ENCODE data around the gene SLC25A30. TPM values are rescaled to one million over a fixed set of nuclear protein-coding genes. Genes with fewer than 3 reads are reported as not detected.

The SLC25A30 gene, protein sequence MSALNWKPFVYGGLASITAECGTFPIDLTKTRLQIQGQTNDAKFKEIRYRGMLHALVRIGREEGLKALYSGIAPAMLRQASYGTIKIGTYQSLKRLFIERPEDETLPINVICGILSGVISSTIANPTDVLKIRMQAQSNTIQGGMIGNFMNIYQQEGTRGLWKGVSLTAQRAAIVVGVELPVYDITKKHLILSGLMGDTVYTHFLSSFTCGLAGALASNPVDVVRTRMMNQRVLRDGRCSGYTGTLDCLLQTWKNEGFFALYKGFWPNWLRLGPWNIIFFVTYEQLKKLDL
- total RNA-seq, result 10 to 100 TPM; 18.6 to 19.6 TPM

DNA sequence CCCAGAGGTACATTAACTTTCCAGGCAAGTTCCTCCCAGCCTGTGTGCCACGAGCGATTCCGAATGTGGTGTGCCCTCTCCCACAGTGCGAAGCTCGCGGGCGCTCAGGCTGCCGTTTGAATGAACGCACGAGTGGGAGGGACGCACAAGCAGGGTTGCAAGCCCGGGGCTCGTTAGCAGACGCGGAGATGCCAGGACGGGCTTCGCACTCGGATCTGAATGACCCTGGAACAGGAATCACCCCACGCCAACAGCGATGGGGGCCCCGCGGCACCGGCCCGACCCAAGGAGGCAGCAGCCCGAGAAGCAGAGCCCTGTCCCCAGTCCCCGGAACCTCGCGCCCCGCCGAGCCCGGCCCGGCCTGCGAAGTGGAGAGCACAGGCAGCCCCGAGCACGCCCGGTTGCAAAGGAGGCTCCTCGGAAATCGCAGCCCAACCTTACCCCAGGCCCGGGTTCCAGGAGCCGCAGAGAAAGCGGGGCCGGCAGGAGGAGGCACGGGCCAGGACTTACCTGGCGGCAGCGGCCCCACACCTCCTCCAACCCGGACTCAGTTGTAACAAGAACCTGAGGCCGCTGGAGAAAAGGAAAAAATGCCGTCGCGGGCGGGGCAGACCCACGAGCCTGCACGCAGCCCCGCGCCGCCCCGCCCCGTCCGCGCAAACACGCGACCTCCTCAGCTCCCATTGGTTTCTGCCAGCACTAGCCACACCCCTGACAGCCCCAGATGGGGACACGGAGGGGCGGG is at the start of gene SLC25A30:
SLC25A30 (minus strand) TSS at position 584 of the 745 bp plus-strand sequence. CDS start 6,948 bp downstream, outside the sequence.
- ATAC-seq (ENCODE audit: low read depth) (peak; percentile 91), DNase-seq (peak; percentile 92)
- peaks cover 4% of the 10 kb centered on the region for H3K4me1 Mint-ChIP-seq
- no peaks in the 10 kb centered on the region for H3K36me3 Mint-ChIP-seq
- H3K4me3 Mint-ChIP-seq, result peak within 1 kb of the TSS; percentile 96
- H3K27ac Mint-ChIP-seq, result peak within 1 kb of the TSS; percentile 94
- H3K9me3 Mint-ChIP-seq, result no peaks in the 10 kb centered on the region
- POLR2A ChIA-PET, result interaction anchor here (0.6 to 3.1 kb wide), 12 partner anchors 8 to 161 kb away, joined by 3 to 17 read pairs (median 4); partner anchors contain the start of genes COG3 and TPT1
- H3K27me3 Mint-ChIP-seq, result peaks cover 2% of the 10 kb centered on the region

DNA sequence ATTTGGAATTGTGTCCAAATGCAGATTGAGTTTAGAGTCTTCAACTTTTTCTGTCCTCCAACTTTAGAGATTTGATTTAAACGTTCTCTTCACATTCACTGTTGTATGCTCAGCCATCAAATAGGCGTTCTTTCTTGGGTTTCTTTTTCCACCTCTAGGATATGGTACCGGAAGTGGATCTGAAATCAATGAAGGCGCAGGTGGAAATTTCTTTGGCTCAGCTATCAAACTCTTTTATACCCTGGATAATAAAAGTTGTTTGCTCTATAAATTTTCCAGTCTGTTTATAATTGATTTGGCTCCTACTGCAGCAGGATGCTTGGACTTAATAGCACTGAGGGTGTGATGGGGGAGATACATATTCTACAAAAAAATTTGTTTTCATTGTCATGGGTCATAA is 48.2 kb upstream of the SLC25A30 start:
- DNase-seq, result no peak
- Mint-ChIP-seq H3K4me1 (peaks cover 37% of the 10 kb centered on the region), H3K27ac (peak overlapping the region; percentile 53), H3K27me3 (no peaks in the 10 kb centered on the region), H3K4me3 (peak overlapping the region; percentile 89), H3K9me3 (peaks cover 1% of the 10 kb centered on the region), H3K36me3 (peaks cover 13% of the 10 kb centered on the region)
- no peak for ATAC-seq (ENCODE audit: low read depth)
- POLR2A ChIA-PET, result no interaction called here

DNA sequence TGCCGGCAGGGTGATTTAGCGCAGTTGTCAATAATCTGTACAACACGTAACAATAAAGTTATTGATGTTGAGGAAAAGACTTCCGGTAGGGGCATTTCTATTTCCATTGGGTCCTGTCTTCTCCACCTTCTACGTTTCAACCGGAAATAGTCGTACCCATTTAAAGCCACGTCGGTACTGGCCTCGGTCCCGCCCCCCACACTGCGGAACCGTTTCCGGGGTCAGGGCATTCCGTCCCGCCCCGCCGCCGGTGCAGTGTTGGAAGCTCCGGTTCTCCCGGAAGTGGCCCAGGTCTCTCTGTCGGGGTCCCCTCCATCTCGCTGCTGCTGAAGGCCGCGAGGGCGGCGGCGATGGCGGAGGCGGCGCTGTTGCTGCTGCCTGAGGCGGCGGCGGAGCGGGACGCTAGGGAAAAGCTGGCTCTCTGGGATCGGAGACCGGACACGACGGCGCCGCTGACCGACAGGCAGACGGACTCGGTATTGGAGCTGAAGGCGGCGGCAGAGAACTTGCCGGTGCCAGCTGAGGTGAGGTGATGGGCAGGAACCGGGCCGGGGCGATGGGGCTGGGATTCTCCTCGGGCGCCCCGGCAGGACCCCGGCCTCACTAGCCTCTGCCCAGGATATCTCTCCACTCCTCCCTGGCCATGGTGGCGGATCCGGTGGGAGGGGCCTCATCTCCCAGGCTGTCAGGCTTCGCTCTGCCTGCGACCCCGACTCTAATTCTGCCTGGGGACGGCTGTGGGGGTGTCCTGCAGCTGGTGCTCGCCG is 46.7 kb upstream of the SLC25A30 start, which contains the start of gene COG3:
COG3 (plus strand) TSS at position 253 of the 767 bp plus-strand sequence; CDS start at position 351, 98 bp downstream.
- Mint-ChIP-seq H3K36me3 (peaks cover 5% of the 10 kb centered on the region), H3K27ac (peak within 1 kb of the TSS; percentile 89), H3K4me3 (peak within 1 kb of the TSS; percentile 89), H3K27me3 (no peaks in the 10 kb centered on the region), H3K4me1 (peaks cover 34% of the 10 kb centered on the region), H3K9me3 (peaks cover under 1% of the 10 kb centered on the region)
- DNase-seq, result peak; percentile 93
- ATAC-seq (ENCODE audit: low read depth), result peak; percentile 96
- POLR2A ChIA-PET, result interaction anchor here (0.5 to 1.8 kb wide), 12 partner anchors 9 to 717 kb away, joined by 3 to 12 read pairs (median 4); partner anchors contain the start of genes LCP1, SLC25A30 and TPT1

DNA sequence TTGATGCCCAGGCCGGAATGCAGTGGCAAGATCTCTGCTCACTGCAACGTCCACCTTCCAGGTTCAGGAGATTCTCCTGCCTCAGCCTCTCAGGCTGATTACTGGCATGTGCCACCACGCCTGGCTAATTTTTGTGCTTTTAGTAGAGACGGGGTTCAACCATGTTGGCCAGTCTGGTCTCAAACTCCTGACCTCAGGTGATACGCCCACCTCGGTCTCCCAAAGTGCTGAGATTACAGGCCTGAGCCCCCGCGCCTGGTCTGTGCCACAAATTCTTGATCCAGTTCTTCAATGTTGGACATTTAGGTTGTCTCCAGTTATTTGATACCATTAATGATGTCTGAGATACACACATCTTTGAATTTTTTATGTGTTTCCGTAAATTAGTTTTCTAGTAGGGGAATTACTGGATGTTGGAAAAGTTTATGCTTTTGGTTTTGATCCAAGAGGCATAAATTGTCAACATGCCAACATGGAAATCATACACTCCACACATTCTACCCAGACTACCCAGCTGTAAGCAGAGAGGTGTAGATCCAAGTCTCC is 46.0 kb upstream of the SLC25A30 start:
- H3K4me3 Mint-ChIP-seq, result peak overlapping the region; percentile 89
- H3K9me3 Mint-ChIP-seq, result peaks cover 4% of the 10 kb centered on the region
- H3K4me1 Mint-ChIP-seq, result peaks cover 33% of the 10 kb centered on the region
- no peaks in the 10 kb centered on the region for H3K27me3 Mint-ChIP-seq
- ATAC-seq (ENCODE audit: low read depth), result no peak
- POLR2A ChIA-PET, result interaction anchor here (0.5 to 1.8 kb wide), 11 partner anchors 10 to 718 kb away, joined by 3 to 12 read pairs (median 4); partner anchors contain the start of genes LCP1, SLC25A30 and TPT1
- peaks cover 5% of the 10 kb centered on the region for H3K36me3 Mint-ChIP-seq
- peak overlapping the region; percentile 89 for H3K27ac Mint-ChIP-seq
- peak; percentile 33 for DNase-seq

DNA sequence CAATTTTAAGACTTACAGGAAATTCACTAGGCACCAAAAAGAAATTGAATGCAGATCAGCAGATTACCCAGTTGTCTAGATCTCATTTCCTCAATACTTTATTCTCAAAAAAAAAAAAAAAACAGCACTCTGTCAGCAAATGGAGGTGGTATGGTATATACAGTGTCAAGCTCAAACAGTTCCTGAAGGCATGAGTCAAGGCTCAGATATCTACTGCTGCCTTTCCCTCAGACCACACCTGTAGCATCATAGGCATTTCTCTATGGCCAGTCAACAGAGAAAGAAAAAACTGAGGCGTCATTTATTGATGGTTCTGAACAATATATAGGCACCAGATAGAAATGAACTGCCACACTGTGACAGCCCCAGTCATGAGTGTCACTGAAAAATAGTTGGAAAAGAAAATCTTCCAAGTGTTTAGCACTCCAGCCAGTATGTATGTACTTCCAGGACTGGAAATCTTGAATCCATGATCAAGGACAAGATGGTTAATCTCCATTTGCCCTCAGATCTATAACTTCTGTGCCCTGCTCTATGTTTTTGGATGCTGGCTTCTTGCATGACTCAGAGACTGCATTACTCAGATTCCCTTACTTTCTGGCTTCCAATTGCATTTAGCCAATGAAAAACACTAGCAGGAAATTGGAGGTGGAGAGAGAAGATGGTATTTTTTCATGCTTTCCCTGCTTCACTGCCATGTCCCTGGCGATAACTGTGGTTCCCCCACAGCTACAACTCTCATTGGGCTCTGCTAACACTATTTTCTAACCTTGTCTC is 38.2 kb upstream of the SLC25A30 start:
- POLR2A ChIA-PET, result no interaction called here
- no peak overlapping the region for H3K27ac Mint-ChIP-seq
- no peaks in the 10 kb centered on the region for H3K27me3 Mint-ChIP-seq
- ATAC-seq (ENCODE audit: low read depth) (no peak), DNase-seq (no peak)
- peaks cover 5% of the 10 kb centered on the region for H3K36me3 Mint-ChIP-seq
- no peak overlapping the region for H3K4me3 Mint-ChIP-seq
- no peaks in the 10 kb centered on the region for H3K4me1 Mint-ChIP-seq
- H3K9me3 Mint-ChIP-seq, result peaks cover 23% of the 10 kb centered on the region

DNA sequence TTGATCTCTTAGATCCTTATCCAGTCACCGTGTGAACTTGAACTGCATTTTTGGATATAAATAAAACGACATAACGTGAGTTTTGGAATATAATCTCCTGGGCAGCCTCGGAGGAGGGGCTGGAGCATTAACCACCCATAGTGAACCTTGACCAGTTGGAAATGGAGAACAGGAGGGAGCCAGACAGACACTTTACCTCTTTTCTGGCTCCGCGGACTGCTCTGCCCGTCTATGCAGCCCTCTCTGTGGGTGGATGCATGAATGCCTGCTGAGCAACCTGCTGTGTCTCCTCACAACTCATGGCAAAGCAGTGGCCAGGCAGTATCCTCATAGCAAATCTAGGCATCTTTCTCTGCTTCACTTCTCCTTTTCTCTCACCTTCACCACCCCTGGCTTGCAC is 36.0 kb upstream of the SLC25A30 start:
- DNase-seq (no peak), ATAC-seq (ENCODE audit: low read depth) (no peak)
- H3K4me3 Mint-ChIP-seq, result no peak overlapping the region
- H3K27me3 Mint-ChIP-seq, result peaks cover 5% of the 10 kb centered on the region
- POLR2A ChIA-PET, result no interaction called here
- H3K27ac Mint-ChIP-seq, result no peak overlapping the region
- no peaks in the 10 kb centered on the region for H3K4me1 Mint-ChIP-seq
- H3K36me3 Mint-ChIP-seq, result peaks cover 5% of the 10 kb centered on the region
- peaks cover 19% of the 10 kb centered on the region for H3K9me3 Mint-ChIP-seq

DNA sequence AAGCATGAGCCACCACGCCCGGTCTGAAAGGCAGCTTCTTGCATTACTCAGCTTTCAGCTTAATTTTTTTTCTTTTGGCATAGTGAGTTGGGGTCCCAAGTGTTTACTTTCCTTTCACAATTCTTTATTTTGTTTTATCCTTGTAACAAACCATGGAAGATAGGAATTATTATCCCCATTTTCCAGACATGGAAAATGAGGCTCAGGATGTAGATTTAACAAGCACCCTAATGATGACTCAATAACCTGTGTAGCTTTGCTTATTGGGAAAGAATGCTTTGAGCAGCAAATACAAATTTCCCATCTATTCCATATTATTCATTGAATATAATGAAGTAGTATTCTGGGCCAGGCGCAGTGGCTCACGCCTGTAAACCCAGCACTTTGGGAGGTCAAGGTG is 33.1 kb upstream of the SLC25A30 start:
- peaks cover 14% of the 10 kb centered on the region for H3K27me3 Mint-ChIP-seq
- H3K9me3 Mint-ChIP-seq, result peaks cover 4% of the 10 kb centered on the region
- ATAC-seq (ENCODE audit: low read depth) (no peak), DNase-seq (no peak)
- H3K4me3 Mint-ChIP-seq, result no peak overlapping the region
- no peak overlapping the region for H3K27ac Mint-ChIP-seq
- no peaks in the 10 kb centered on the region for H3K36me3 Mint-ChIP-seq
- H3K4me1 Mint-ChIP-seq, result no peaks in the 10 kb centered on the region
- POLR2A ChIA-PET, result no interaction called here

DNA sequence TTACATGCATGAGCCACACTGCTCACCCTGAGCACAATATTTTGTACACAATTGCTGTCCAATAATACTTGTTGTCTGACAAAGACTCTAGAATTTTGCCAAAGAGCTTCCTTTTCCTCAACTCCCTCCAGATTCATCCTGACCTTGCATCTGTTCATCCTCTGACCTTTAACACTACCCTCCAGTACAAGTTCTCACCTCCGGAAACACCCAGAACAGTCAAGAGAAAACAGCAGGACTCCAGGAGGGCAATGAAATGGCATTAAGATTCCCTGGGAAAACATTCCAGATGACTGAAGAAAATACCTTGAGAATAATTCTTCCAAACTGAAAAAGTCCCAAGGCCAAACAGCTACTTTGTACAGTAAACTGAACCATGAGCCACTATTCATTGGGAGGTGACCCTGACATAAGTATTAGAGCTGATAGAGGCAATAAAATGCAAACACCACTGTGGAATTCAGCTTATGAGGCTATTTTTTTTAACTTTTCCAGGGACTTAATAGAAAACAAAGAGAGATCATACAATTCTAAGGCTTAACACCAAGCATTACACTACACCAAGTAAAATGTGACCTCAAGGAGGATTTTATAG is 30.9 kb upstream of the SLC25A30 start:
- ATAC-seq (ENCODE audit: low read depth) (no peak), DNase-seq (no peak)
- POLR2A ChIA-PET, result no interaction called here
- H3K27ac Mint-ChIP-seq, result no peak overlapping the region
- no peaks in the 10 kb centered on the region for H3K4me1 Mint-ChIP-seq
- H3K4me3 Mint-ChIP-seq, result no peak overlapping the region
- H3K9me3 Mint-ChIP-seq, result no peaks in the 10 kb centered on the region
- peaks cover 18% of the 10 kb centered on the region for H3K27me3 Mint-ChIP-seq
- no peaks in the 10 kb centered on the region for H3K36me3 Mint-ChIP-seq

DNA sequence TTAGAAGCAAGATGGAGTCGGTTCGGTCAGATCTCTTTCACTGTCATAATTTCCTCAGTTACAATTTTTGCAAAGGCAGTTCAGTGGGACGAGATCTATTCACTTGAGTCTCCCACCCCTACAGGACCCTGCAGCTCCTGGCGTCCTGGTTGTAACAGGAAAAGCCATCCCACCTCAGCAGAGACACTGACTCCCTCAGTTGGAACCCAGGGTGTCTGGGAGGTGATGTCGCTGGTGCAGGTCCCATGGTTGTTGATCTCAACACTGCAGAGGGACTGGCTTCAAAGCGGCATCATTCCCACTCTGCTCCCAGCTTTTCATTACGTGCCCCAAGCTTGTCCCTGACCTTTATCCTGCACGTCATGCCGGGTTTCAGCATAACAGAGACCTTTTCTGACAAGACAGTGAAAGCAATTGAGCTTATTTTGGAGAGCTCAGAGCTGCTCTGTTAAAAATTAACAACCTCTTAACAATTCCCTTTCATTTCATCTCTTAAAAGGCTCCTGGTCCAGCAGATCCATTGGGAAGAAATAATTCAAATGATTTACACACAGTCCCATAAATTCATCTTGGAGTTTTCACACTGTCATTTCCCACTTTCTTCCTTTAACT is 29.0 kb upstream of the SLC25A30 start:
- Mint-ChIP-seq H3K9me3 (no peaks in the 10 kb centered on the region), H3K27me3 (peaks cover 18% of the 10 kb centered on the region), H3K27ac (no peak overlapping the region), H3K36me3 (no peaks in the 10 kb centered on the region), H3K4me1 (no peaks in the 10 kb centered on the region), H3K4me3 (no peak overlapping the region)
- ATAC-seq (ENCODE audit: low read depth), result no peak
- POLR2A ChIA-PET, result no interaction called here
- no peak for DNase-seq

DNA sequence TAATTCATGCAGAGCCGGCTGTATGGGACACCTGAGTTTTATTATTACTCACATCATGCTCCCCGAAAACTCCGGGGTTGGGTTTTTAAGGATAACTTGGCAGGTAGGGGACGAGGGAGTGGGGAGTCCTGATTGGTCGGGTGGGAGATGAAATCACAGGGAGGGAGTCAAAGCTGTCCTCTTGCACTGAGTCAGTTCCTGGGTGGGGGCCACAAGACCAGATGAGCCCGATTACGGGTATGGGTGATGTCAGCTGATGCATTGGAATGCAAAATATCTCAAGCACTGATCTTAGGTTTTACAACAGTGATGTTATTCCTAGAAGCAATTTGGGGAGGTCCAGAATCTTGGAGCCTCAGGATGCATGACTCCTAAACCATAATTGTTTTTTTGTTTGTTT is 28.0 kb upstream of the SLC25A30 start:
- no peak overlapping the region for H3K4me3 Mint-ChIP-seq
- POLR2A ChIA-PET, result no interaction called here
- no peak for ATAC-seq (ENCODE audit: low read depth)
- H3K27me3 Mint-ChIP-seq, result peaks cover 18% of the 10 kb centered on the region
- peaks cover 10% of the 10 kb centered on the region for H3K4me1 Mint-ChIP-seq
- no peaks in the 10 kb centered on the region for H3K9me3 Mint-ChIP-seq
- no peak overlapping the region for H3K27ac Mint-ChIP-seq
- no peaks in the 10 kb centered on the region for H3K36me3 Mint-ChIP-seq
- no peak for DNase-seq

DNA sequence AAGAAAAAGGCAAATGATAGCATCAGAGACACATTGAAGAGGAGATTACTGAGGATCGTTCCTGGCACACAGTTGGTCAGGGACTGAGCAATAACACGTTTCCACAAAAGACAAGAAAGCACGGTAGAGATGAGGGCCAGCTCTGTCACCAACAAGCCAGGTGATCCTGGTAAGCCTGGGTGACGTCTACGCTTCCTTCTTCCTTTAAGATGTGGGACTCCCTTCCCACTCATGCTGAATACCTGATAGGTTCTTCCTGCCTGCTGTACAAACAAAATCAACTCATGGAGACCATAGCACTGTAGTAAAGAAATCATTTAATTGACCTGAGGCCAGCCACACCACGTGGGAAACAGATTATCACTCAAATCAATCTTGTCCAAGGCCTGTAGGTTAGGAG is 26.9 kb upstream of the SLC25A30 start:
- POLR2A ChIA-PET, result no interaction called here

DNA sequence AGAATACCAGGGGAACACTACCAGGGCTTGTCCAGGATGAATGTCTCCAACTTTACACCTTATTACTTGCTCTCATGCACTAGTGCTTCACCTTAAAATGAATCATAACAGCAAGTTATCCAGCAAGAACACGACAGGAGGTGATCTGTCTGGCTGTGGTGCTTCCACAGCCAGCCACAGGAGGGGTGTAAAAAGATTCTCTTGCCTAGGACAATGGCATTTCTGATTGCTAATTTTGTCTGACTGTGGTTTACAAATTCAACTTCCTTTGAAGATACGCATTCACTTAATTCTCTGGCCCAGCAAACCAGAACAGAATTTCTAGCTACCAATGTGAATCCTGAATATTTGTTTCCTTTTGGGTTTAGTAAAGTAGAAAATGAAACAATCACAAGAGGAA is 23.5 kb upstream of the SLC25A30 start:
- peak overlapping the region; percentile 40 for H3K27ac Mint-ChIP-seq
- no peaks in the 10 kb centered on the region for H3K9me3 Mint-ChIP-seq
- H3K4me3 Mint-ChIP-seq, result no peak overlapping the region
- H3K27me3 Mint-ChIP-seq, result peaks cover 4% of the 10 kb centered on the region
- POLR2A ChIA-PET, result interaction anchor here (1.0 kb wide), 2 partner anchors 23 kb away, joined by 3 to 4 read pairs; partner anchors contain the start of genes COG3 and SLC25A30
- peaks cover 21% of the 10 kb centered on the region for H3K4me1 Mint-ChIP-seq
- no peak for DNase-seq
- no peaks in the 10 kb centered on the region for H3K36me3 Mint-ChIP-seq
- ATAC-seq (ENCODE audit: low read depth), result peak; percentile 77

More for the DNA sequence above, 26.9 kb upstream of the SLC25A30 start:
- Mint-ChIP-seq H3K36me3 (no peaks in the 10 kb centered on the region), H3K27ac (no peak overlapping the region), H3K4me3 (no peak overlapping the region), H3K27me3 (peaks cover 18% of the 10 kb centered on the region), H3K9me3 (no peaks in the 10 kb centered on the region), H3K4me1 (peaks cover 14% of the 10 kb centered on the region)
- ATAC-seq (ENCODE audit: low read depth) (no peak), DNase-seq (no peak)
